ENCODE results near the gene NCAM1.

Gene NCAM1

GRCh38 chr11:113147249-113147648 is 186.0 kb downstream of the NCAM1 start:
- TF ChIP-seq, protein P1, sequence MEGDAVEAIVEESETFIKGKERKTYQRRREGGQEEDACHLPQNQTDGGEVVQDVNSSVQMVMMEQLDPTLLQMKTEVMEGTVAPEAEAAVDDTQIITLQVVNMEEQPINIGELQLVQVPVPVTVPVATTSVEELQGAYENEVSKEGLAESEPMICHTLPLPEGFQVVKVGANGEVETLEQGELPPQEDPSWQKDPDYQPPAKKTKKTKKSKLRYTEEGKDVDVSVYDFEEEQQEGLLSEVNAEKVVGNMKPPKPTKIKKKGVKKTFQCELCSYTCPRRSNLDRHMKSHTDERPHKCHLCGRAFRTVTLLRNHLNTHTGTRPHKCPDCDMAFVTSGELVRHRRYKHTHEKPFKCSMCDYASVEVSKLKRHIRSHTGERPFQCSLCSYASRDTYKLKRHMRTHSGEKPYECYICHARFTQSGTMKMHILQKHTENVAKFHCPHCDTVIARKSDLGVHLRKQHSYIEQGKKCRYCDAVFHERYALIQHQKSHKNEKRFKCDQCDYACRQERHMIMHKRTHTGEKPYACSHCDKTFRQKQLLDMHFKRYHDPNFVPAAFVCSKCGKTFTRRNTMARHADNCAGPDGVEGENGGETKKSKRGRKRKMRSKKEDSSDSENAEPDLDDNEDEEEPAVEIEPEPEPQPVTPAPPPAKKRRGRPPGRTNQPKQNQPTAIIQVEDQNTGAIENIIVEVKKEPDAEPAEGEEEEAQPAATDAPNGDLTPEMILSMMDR (IDR thresholded peaks at IDR 0.05; ENCODE audit: low read depth, low read length), result no peak
- DNase-seq (ENCODE audit: extremely low read depth, low read depth), result no peak

DNA sequence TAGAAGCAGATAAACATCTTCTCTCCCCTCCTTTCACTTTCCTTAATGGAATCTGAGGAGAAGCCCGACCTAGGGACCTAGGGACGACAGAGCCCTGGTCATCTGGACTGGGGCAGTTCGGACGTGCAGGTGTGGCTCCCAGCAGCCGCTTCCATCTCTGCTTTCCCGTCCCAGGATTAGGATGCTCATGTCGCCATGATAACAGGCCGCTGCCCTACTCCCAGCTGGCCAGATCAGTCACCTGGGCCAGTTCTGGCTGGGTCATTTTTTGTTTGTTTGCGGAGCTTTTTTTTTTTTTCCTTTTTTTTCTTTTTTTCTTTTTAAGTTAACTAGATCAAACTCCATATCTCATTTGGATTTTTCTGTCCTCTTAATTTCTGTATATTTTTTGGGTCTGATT is 186.9 kb downstream of the NCAM1 start:
- TF ChIP-seq, protein P1 (IDR thresholded peaks at IDR 0.05; ENCODE audit: low read depth, low read length), result no peak
- no peak for DNase-seq (ENCODE audit: extremely low read depth, low read depth)

DNA sequence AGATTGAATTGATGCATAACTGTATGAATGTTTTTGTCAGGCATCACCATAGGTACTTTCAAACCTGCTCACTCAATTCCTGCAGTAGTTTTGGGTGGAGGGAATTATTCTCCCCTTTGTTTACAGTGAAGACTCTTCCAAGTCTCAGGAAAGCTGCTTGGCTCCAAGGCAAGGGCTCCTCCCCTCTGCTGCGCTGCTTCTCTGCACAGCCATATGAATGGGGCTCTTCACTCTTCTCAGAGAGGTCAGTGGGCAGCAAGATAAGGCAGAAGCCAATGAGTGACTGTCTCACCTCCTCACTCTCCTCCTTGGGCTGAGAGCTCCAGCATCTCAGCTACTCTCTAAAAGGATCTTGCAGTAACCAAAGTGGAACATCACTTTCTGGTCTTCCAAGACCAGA is 187.4 kb downstream of the NCAM1 start:
- TF ChIP-seq, protein P1 (IDR thresholded peaks at IDR 0.05; ENCODE audit: low read depth, low read length), result no peak
- DNase-seq (ENCODE audit: extremely low read depth, low read depth), result no peak

DNA sequence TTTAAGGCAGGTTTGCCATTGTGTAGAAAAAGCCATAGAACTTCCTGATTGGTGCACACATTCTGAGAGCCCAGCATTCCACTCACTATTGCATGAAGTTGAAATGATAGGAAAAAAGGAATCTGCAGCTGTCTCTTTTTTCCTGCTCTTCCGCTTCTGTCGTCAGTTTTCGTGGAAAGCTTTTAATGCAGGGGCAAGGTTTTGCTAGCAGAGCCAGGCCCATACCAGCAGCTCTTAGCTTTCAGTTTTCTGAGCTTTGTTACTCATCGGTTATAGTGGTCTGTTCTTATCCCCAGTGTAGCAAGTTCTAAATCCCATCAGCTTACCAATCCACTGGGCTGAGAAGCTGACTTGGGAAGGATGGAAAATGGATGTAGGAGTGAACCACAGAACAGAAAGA is 190.3 kb downstream of the NCAM1 start:
- TF ChIP-seq, protein P1 (IDR thresholded peaks at IDR 0.05; ENCODE audit: low read depth, low read length), result no peak
- no peak for DNase-seq (ENCODE audit: extremely low read depth, low read depth)

GRCh38 chr11:113152500-113152899 is 191.3 kb downstream of the NCAM1 start:
- DNase-seq (ENCODE audit: extremely low read depth, low read depth), result no peak
- TF ChIP-seq, protein P1 (IDR thresholded peaks at IDR 0.05; ENCODE audit: low read depth, low read length), result no peak

DNA sequence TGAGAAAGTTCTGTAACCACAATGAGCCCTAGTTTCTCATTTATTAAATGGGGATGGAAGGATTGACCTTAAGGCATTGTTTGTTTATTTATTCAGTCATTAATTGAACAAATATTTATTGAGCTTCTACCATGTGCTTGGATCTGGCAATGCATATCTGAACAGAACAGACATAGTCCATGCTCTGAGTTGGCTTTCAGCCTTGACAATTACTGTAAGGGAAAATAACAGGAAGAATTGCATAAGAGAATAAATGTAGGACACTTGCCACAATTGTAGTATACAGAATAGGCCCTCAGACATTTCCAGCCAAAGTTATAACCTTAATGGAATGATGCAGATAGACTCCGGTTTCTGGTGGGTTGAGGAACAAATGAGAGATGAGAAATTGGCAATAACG is 192.6 kb downstream of the NCAM1 start:
- DNase-seq (ENCODE audit: extremely low read depth, low read depth), result no peak
- TF ChIP-seq, protein P1 (IDR thresholded peaks at IDR 0.05; ENCODE audit: low read depth, low read length), result no peak

DNA sequence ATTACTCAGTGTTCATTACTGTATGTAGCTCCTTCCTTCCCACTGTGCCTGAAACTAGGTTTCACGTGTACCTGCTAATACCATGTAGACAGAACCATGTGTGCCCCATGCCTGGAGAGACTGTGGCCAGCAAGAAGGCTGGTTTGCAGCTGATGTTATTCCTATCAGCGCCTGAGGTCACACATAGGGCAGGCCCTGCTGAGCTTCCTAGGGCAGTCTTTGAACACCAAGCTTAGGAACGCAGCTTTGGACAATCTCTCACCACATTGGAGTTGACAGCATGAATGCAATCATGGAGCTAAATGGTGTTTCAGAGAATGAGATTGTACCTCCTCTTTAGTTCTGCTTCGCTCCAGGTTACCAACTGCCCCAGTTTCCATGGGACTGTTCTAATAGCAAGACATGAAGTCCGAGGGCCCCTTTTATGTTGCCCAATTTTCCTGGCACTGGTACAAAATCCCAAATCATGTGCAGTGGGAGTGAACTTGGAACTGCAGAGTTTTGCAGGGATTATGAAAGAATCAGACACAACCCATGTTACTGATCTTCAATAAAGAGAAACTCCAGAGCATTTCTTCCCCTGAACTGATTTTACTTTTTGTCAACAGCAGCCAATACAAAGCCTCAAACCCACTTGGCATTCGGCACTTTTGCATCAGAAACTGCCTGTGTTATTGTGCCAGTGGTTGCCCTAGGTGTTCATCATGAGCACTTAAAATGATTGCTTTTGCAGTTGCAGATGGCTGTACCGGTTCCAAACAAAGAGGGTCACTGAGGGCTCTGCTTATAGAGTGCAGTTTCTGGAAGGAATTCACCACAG is 199.0 kb downstream of the NCAM1 start:
- TF ChIP-seq, protein P1 (IDR thresholded peaks at IDR 0.05; ENCODE audit: low read depth, low read length), result no peak
- no peak for DNase-seq (ENCODE audit: extremely low read depth, low read depth)
